HL-60/S4 treated with phorbol 12-myristate 13-acetate at 8.2 ng/mL for 4 days and 3 days (cell line): Measurements from ENCODE around the gene ARHGEF40.

Source experiments
- in situ Hi-C: fragments of 300-500 bp; cut with MboI; formaldehyde crosslinking; loops from 2 replicates; pipeline ENCODE4 v1.15.0; 2022; ENCODE audit warnings: low sequenced_read_pairs

Gene ARHGEF40

GRCh38 chr14:21070083-21070609 is at the start of gene ARHGEF40:
ARHGEF40 (plus strand) TSS chr14:21070304; CDS start chr14:21070397, 93 bp downstream.
- in situ Hi-C loops, result no loop called here

GRCh38 chr14:21020977-21021545 is 49.0 kb upstream of the ARHGEF40 start:
- in situ Hi-C loops, result no loop called here

DNA sequence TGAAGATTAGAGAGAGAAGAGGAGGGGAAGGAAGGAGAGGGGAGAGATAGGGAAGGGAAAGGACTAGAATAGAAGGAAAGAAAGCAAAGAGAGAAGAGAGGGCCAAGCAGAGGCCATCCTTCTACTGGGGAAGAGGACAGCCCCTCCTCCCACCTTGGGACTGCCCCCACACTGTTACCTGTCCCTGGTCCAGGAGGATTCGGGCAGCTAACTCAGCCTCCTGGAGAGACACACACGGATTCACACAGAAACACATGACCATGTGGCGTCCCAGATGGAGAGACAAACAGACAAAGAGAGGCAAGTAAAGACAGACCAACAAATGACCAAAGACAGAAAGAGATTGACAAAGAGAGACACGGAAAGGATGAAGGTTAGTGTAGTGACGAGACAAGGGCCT is 47.4 kb upstream of the ARHGEF40 start:
- in situ Hi-C loops, result no loop called here

DNA sequence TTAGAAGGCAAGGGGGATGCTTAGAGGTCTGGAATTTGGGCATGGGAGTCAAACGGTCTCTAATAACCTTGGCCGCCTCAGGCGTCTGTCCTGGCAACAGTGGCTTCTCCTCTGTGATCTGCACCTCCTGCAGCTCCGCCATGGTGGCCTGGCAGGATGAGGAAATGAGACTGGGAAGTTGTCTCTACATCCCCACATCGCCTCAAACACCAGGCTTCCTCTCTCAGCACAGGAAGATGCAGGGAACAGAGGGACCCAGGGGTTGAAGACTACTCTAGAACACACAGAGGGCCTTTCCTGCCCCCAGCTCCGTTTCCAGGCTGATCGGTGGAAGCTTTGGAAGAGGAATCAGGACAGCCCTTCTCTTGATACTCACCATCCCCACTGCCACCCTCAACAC is 46.9 kb upstream of the ARHGEF40 start:
- in situ Hi-C loops, result no loop called here

GRCh38 chr14:21023817-21024584 is 46.1 kb upstream of the ARHGEF40 start:
- in situ Hi-C loops, result no loop called here

- in situ Hi-C loops, result no loop called here
Measured at GRCh38 chr14:21024585-21025370, 45.3 kb upstream of the ARHGEF40 start, which contains the start of gene NDRG2. NDRG2 (minus strand) TSS chr14:21025061; CDS start chr14:21023315, 1,746 bp downstream.

DNA sequence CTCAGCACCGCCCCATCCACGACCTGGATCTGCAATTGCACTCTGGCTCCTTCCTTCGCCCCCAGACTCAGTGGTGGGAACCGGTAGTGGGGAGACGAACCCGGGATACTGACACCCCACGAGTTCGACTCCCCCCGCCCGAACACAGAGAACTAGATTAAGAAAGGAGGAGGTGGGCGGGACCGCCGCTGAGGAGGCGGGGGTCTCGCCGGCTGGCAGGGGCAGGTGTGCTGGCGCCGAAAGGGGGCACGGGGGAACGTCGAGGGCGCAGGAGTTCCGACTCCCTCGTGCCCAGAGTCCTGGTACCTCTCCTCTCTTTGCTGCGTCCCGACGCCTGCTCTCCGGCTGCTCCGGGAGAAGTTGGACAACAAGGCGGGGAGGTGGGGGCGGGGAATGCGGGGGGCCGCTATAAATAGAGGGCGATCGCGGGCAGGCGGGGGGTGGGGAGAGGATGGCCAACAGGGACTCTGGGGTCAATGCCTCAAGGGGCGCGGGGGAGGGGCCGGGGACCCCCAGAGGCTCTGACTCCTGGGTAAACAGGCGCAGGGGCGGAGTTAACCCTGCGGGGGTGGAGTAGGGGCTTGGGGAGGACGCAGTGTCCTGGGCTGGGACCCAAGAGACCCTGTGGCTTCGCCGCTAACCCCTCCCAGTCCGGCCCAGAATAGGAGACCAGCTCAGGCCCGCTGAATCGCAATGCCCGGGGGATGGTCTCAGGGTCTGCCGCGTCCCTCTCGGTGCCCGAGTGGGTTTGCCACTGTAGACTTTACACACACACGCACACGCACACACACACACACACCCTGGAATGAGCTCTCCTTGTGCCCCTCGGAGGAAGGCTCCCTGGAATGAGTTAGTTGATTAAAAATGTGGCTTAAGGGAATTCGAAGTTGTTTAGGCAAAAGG is 44.5 kb upstream of the ARHGEF40 start:
- in situ Hi-C loops, result no loop called here

- in situ Hi-C loops, result no loop called here
Measured at GRCh38 chr14:21026274-21026987, 43.7 kb upstream of the ARHGEF40 start.

DNA sequence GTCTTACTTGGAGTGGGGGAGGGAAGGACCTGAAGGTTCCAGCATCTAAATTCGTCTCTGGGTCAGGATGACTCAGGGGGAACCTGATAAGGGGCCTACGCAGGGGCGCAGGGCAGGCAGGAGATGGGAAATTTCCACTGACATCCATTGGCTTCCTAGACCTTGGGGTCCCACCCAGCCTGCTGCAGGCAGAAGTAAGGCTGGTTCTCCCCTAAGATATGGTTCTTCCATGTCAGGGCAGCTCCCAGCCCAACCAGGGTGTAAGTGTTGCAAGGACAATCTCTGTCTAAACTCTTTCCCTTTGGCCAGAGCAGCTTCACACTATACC is 43.2 kb upstream of the ARHGEF40 start:
- in situ Hi-C loops, result no loop called here

DNA sequence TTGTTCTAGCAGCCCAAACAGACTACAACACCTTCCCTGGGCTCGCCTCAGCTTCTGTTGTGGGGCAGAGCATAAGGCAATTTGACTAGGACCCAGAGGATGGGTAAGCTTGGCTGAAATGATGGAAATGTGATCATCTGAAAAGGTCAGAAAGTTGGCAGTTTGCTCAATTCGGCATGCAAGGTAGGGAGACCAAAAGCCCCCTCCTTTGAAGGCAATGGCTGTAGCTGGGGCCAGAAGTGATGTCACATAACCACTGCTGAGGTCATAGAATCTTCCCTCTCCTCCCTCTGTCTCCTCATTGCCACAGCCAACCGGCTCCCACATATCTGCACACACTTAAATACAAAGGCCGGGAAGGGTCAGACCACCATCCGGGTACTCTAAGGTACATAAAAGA is 40.2 kb upstream of the ARHGEF40 start, which contains the start of gene TPPP2:
TSS of gene TPPP2 (plus strand) at position 301 of the 400 bp plus-strand sequence. CDS start 365 bp downstream, outside the sequence.
- in situ Hi-C loops, result no loop called here

DNA sequence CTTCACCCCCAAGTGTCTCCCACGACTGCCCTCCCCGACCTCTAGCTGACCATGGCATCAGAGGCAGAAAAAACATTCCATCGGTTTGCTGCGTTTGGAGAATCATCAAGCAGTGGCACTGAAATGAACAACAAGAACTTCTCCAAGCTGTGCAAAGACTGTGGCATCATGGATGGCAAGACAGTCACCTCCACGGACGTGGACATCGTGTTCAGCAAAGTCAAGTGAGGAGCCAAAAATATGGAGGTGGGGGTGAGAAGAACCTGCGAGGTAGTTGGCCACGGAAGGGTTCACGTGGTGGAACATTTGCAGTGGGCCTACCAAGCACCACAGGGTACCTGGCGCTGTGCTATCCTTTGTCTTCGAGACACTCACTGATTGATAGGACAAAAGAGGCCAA is 39.6 kb upstream of the ARHGEF40 start:
- in situ Hi-C loops, result no loop called here

GRCh38 chr14:21032326-21033132 is 37.6 kb upstream of the ARHGEF40 start:
- in situ Hi-C loops, result no loop called here

- in situ Hi-C loops, result no loop called here
Measured at GRCh38 chr14:21033133-21033698, 36.9 kb upstream of the ARHGEF40 start.

- in situ Hi-C loops, result no loop called here
Measured at GRCh38 chr14:21034707-21035106, 35.4 kb upstream of the ARHGEF40 start, which contains the start of gene RNASE13. RNASE13 (minus strand) TSS chr14:21034807; CDS start chr14:21034288, 519 bp downstream.

GRCh38 chr14:21036751-21037150 is 33.4 kb upstream of the ARHGEF40 start:
- in situ Hi-C loops, result no loop called here

DNA sequence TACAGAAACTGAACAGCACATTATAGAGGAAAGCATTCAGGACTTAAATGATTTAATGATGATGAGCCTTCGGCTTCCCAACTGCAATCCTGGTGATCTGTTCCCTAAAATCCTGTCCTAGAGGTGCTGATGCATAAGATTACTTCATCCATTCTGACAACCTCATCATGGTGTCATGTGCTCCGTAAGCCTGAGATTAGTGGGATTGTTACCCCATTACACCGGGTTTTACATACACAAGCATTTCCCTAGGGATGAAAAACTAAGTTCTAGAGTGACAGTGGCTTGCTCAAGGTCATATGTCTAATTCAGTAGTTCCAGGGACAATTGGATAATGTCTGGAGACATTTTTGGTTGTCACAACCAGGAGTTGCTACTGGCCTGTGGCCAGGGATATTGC is 32.9 kb upstream of the ARHGEF40 start:
- in situ Hi-C loops, result no loop called here

GRCh38 chr14:21038441-21039422 is 31.4 kb upstream of the ARHGEF40 start:
- in situ Hi-C loops, result no loop called here
